GM21381 (cell line): ENCODE results near the gene RNASE8.
"Not testable (repeated sequence)": the region's sequence is repeated elsewhere in the genome, so short reads cannot be mapped to it uniquely, and the experiment has no call there.

ENCODE experiments used
- ATAC-seq: cut with Tn5 transposase; IDR thresholded peaks from one replicate; pipeline ENCODE4 v1.9.1; 2021; ENCODE audit warnings: mild to moderate bottlenecking, moderate library complexity; ENCODE audit not compliant: unreplicated experiment

The RNASE8 gene

DNA sequence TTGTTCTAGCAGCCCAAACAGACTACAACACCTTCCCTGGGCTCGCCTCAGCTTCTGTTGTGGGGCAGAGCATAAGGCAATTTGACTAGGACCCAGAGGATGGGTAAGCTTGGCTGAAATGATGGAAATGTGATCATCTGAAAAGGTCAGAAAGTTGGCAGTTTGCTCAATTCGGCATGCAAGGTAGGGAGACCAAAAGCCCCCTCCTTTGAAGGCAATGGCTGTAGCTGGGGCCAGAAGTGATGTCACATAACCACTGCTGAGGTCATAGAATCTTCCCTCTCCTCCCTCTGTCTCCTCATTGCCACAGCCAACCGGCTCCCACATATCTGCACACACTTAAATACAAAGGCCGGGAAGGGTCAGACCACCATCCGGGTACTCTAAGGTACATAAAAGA is 27.7 kb upstream of the RNASE8 start, which contains the start of gene TPPP2:
TPPP2 (plus strand) TSS at position 301 of the 400 bp plus-strand sequence. CDS start 365 bp downstream, outside the sequence.
- no peak for ATAC-seq

DNA sequence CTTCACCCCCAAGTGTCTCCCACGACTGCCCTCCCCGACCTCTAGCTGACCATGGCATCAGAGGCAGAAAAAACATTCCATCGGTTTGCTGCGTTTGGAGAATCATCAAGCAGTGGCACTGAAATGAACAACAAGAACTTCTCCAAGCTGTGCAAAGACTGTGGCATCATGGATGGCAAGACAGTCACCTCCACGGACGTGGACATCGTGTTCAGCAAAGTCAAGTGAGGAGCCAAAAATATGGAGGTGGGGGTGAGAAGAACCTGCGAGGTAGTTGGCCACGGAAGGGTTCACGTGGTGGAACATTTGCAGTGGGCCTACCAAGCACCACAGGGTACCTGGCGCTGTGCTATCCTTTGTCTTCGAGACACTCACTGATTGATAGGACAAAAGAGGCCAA is 27.1 kb upstream of the RNASE8 start:
- no peak for ATAC-seq

DNA sequence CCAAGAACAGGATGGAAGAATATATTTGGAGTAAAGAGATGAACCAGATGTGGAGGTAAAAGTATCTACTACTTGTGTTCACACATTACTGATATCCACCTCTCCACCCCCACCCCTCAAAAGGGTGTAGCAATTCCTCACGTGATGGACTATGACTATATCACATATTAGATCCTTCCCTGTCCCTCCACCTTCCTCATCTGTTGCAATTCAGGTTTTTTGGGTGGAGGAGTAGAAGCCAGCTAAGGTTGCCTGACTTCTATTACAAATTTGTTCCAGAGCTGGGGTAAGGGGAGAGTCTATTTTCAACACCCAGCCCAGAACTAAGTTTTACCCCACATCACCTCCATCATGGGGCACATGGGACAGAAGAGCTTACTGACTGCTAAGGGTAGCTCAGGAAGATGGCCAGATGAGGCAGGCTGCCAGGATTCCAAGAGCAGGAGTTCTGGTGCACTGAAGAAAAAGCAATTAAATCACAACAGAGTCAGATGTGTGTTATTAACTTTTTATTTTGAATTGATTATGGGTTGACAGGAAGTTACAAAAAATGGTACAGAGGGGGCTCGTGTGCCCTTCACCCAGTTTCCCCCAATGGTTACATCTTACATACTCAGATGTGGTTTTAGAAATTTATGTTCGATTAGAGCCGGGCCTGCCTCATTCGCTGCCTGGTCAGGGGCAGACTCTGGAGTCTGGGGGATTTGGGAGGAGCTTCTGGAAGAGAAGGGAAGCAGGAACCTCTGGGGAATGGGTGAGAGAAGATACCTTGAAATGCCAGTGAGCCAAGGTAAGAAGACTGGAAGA is 25.1 kb upstream of the RNASE8 start:
- no peak for ATAC-seq

DNA sequence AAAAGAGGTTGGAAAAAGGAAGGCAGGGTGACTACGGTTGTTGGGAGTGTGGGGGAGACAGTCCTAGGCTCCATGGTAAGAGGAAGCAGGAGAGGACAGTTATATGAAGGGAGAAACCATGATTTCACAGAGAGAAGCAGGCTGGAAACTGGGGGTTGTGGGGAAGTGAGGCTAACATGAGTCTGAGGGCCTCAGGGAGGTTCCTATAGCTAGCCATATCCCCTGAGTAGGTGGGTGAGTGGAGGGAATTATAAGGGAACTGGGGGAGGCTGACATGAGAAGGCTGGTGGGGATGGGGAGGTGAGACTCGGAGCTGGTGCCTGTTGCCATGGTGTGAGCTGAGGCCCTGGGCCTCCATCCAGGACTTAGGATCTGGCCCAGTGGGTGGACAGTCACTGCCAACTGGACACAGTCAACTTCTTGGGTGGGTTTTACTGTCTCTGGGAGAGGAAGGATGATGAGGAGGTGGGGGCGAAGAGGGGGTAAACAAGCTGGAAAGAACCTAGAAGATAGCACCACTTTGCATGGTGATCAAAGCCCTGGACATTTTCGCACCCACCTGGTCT is 24.4 kb upstream of the RNASE8 start:
- ATAC-seq = no peak

GRCh38 chr14:21034707-21035106 is 22.9 kb upstream of the RNASE8 start, which contains the start of gene RNASE13:
RNASE13 (minus strand) TSS chr14:21034807; CDS start chr14:21034288, 519 bp downstream.
- ATAC-seq = no peak

DNA sequence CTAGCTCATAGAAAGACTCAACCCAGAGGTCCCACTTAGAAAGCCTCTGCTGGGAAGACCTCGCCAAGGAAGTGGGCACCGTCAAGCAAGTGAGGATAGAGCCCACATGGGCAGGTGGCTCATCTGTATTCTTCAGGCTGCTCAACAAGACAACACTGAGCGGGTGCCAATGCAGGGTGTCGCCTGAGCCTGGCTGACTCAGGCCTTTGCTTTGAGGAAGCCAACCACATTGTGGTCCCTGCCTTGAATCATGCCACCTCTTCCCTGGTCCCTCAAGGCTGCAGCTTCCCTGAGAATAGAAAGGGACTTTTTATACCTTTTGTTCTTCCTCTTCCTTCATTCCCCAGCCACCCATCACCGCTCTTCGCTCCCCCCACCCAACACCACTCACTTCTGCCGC is 20.9 kb upstream of the RNASE8 start:
- ATAC-seq = no peak

DNA sequence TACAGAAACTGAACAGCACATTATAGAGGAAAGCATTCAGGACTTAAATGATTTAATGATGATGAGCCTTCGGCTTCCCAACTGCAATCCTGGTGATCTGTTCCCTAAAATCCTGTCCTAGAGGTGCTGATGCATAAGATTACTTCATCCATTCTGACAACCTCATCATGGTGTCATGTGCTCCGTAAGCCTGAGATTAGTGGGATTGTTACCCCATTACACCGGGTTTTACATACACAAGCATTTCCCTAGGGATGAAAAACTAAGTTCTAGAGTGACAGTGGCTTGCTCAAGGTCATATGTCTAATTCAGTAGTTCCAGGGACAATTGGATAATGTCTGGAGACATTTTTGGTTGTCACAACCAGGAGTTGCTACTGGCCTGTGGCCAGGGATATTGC is 20.5 kb upstream of the RNASE8 start:
- no peak for ATAC-seq

GRCh38 chr14:21038441-21039422 is 18.9 kb upstream of the RNASE8 start:
- ATAC-seq = no peak

GRCh38 chr14:21039585-21040369 is 17.8 kb upstream of the RNASE8 start:
- no peak for ATAC-seq

GRCh38 chr14:21040370-21040925 is 17.2 kb upstream of the RNASE8 start:
- no peak for ATAC-seq

- ATAC-seq = not testable (repeated sequence)
Measured at GRCh38 chr14:21040941-21041340, 16.7 kb upstream of the RNASE8 start.

DNA sequence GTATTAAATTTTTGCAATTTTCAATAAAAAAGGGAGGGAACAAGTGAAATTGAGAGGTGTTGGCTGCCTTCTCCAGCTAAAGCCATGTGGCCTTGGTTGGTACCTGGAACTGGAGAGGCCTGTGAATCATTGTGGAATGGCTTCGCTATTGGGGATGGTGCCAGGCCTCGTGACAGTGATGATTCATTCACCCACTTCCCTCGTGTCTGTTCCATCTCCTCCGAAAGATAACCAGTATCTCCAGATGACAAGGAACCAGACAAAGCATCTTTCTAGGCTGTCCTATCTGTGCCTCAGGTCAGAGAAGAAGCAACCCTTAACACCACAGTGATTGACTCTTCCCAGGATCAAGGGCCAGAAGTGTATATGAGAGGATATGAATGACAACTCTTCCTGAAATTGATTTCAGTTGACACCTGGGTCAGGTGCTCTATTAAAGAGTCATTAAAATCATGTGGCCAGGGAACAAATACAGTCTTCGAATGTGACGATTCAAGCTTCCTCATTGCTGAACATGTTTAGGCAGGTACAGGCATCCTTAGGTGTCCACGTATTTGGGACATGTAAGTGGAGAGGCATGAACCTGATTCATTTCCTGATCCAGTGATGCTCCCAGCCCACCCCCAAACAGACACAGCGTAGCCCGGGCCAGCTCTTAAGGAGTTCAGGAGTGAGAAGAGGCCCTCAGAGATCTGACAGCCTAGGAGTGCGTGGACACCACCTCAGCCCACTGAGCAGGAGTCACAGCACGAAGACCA is 15.8 kb upstream of the RNASE8 start, which contains the start of gene RNASE7:
RNASE7 (plus strand) TSS at position 687 of the 758 bp plus-strand sequence. CDS start 631 bp downstream, outside the sequence.
- no peak for ATAC-seq

GRCh38 chr14:21042918-21043317 is 14.7 kb upstream of the RNASE8 start:
- ATAC-seq = no peak

DNA sequence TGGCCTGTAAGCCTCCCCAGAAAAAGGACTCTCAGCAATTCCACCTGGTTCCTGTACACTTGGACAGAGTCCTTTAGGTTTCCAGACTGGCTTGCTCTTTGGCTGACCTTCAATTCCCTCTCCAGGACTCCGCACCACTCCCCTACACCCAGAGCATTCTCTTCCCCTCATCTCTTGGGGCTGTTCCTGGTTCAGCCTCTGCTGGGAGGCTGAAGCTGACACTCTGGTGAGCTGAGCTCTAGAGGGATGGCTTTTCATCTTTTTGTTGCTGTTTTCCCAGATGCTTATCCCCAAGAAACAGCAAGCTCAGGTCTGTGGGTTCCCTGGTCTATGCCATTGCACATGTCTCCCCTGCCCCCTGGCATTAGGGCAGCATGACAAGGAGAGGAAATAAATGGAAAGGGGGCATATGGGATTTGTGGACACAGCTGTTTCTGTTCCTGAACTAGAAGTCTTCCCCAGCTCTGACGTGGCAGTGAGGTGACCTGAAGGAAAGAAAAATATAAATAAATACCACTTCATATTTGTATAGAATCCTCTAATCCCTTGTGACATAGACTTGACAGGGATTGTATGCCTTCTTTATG is 14.1 kb upstream of the RNASE8 start:
- ATAC-seq = no peak

- no peak for ATAC-seq
Measured at GRCh38 chr14:21043974-21044618, 13.5 kb upstream of the RNASE8 start.

GRCh38 chr14:21047378-21047781 is 10.2 kb upstream of the RNASE8 start:
- no peak for ATAC-seq

GRCh38 chr14:21048638-21049037 is 9.0 kb upstream of the RNASE8 start:
- ATAC-seq = no peak

DNA sequence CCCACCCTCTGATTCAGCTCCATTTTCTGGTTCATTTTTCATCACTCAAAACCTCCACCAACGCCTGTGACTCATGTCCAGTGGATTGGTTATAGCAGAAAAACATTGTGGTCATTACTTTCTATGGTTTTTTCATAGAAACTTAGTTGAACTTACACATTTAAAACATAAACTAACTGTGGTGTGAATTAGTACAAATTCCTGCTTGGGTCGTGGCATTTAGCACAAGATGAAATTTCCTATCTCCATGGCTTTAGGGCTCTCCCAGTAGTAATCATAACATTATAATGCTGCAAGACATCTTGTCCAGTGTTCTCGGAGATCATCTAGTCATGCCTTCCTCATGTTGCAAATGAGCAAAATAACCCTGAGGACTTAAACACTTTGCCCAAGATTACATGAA is 8.3 kb upstream of the RNASE8 start:
- ATAC-seq = no peak
